HCEC 1CT (cell line): ENCODE data around the gene SERPINC1.
"Not testable (repeated sequence)": the region's sequence is repeated elsewhere in the genome, so short reads cannot be mapped to it uniquely, and the experiment has no call there.

Experiments used
- DNase-seq: peaks from one replicate; pipeline ENCODE4 v3.0.0-alpha.2; 2017

Gene SERPINC1

DNA sequence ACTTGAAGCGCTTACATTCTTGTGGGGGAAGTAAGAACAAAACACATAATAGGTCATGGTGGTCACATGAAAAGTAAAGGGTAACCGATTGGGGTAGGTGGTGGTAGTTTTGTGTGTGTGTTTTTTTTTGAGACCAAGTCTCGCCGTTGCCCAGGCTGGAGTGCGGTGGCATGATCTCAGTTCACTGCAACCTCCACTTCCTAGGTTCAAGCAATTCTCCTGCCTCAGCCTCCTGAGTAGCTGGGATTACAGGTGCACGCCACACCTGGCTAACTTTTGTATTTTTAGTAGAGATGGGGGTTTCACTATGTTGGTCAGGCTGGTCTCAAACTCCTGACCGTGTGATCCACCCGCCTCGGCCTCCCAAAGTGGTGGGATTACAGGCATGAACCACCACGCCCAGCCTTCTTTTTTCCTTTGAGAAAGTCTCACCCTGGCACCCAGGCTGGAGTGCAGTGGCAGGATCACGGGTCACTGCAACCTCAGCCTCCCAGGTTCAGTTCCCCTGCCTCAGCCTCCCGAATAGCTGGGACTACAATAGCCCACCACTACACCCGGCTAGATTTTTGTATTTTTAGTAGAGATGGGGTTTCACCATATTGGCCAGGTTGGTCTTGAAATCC is 54.9 kb downstream of the SERPINC1 start:
- DNase-seq, result peak; percentile 27

GRCh38 chr1:173861731-173862145 is 55.4 kb downstream of the SERPINC1 start:
- DNase-seq, result no peak

DNA sequence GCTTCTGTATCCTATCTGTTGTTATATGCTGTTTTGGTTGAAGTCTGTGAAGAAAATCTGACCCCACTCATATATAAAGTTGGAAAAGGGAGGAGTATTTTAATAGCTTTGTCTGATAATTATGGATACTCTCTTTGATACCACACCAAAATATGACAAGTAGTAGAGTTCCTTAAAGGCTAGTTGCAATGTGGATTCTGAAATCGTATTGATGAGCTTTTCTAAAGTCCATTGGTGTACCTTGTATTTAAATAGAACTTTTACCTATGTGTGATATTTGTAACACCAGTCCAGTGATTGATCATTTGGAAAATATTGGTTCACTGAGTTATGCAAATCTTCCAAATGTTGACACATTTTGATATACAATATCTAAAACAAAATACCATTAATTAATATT is 57.1 kb downstream of the SERPINC1 start:
- DNase-seq, result no peak

GRCh38 chr1:173859547-173859946 is 57.6 kb downstream of the SERPINC1 start:
- not testable (repeated sequence) for DNase-seq

- no peak for DNase-seq
Observed at GRCh38 chr1:173857363-173857917, 59.7 kb downstream of the SERPINC1 start.

DNA sequence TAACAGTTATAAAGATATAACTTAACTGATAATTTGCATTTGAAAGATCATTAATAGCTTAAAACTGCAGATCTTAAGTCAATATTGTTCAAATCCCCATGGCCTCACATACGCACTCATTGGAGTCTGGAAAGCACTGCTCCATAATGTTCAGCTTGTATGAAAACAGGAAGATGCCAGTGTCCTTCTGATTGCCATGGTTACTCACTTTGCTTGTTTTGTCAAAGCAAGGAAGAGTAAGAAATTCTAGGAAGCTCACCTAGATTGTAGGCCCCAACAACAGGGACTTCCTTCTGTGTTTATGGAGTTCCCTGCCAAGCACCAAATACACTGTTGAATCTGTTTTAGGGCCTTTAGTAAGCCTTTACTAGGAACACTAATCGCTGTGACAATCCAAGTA is 60.2 kb downstream of the SERPINC1 start:
- no peak for DNase-seq

DNA sequence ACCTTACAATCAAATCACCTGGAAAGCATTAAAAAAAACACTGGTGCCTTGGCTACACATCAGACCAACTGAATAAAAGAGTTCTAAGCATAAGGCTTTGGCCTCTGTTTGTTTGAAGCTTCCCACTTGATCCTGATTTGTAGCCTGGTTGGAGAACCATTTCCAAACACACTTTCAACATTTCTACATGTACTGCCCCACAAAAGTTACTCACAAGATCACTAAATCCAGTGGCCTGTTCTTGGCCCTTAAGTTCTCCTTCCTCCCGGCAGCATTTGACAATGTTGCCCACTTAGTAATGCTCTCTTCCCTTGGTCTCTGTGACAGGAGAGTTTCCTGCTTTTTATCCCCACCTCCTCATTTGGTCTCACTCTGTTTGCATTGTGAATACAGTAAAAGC is 61.1 kb downstream of the SERPINC1 start:
- DNase-seq, result no peak
